Panc1 (cell line): ENCODE measurements around the gene FIG4. TPM values are rescaled to one million over a fixed set of nuclear protein-coding genes. Genes with fewer than 3 reads are reported as not detected.
A peak's percentile ranks its signal among the peaks of the same experiment; 100 is the strongest.
"Not testable (repeated sequence)": the region's sequence is repeated elsewhere in the genome, so short reads cannot be mapped to it uniquely, and the experiment has no call there.

Source experiments
- ATAC-seq: fragments of 200-7000 bp; cut with Tn5 transposase; 2 replicates; pipeline ENCODE4 v1.9.1; 2020; ENCODE audit warnings: mild to moderate bottlenecking, moderate library complexity
- BruUV-seq: library from RNA; stranded (reverse); fragments of 400-500 nt; replicated peaks from 2 replicates; lab custom pipeline; 2021; lab: Mats Ljungman, UMichigan
- CTCF ChIA-PET: fragments of 300-600 bp; sonication (Branson Sonifier 250); formaldehyde crosslinking; loops from one replicate; lab custom pipeline; 2022; ENCODE audit warnings: antibody characterized with exemption; lab: Charles Lee
- POLR2A ChIA-PET: fragments of 300-600 bp; sonication (Branson Sonifier 250); formaldehyde crosslinking; loops from one replicate; lab custom pipeline; 2022; ENCODE audit warnings: antibody characterized with exemption; lab: Charles Lee
- DNase-seq: peaks from one replicate; pipeline ENCODE4 v3.0.0-alpha.2; 2010; ENCODE audit warnings: low read depth, low spot score
- H3K27ac ChIP-seq: 2 replicates; pipeline ENCODE4 v1.5.1; 2011; ENCODE audit warnings: mild to moderate bottlenecking, low read length, inconsistent platforms
- H3K27me3 ChIP-seq: fragments of 200-500 bp; sonication (Bioruptor generic); 2 replicates; pipeline ENCODE4 v1.6.0; 2014; ENCODE audit warnings: low read length, inconsistent platforms; ENCODE audit not compliant: control insufficient read depth, insufficient read depth
- H3K36me3 ChIP-seq: fragments of 200-500 bp; sonication (Bioruptor generic); 2 replicates; pipeline ENCODE4 v1.5.1; 2014; ENCODE audit warnings: inconsistent platforms, mild to moderate bottlenecking, low read length, moderate library complexity; ENCODE audit not compliant: control insufficient read depth, insufficient read depth
- H3K4me1 ChIP-seq: 2 replicates; pipeline ENCODE4 v1.5.1; 2011; ENCODE audit warnings: inconsistent platforms, mild to moderate bottlenecking, low read length, moderate library complexity; ENCODE audit not compliant: control insufficient read depth, insufficient read depth
- H3K4me3 ChIP-seq, 2 experiments: 2 replicates each; pipeline ENCODE4 v1.5.1; 2011 to 2012; ENCODE audit warnings: low read depth in 2 of 2, low read length in 2 of 2, mild to moderate bottlenecking in 2 of 2, inconsistent platforms in 1 of 2, moderate library complexity in 1 of 2
- H3K9me3 ChIP-seq: fragments of 200-500 bp; sonication (Bioruptor generic); 2 replicates; pipeline ENCODE4 v1.5.1; 2014; ENCODE audit warnings: low read depth, mild to moderate bottlenecking, inconsistent platforms, low read length, moderate library complexity; ENCODE audit not compliant: control insufficient read depth, insufficient read depth
- CTCF ChIP-seq: fragments of 450-650 bp; IDR thresholded peaks from 2 replicates; pipeline ENCODE4 v1.5.1; 2017; ENCODE audit warnings: mild to moderate bottlenecking
- POLR2AphosphoS5 ChIP-seq: IDR thresholded peaks from 2 replicates; pipeline ENCODE4 v1.6.1; 2012; ENCODE audit warnings: mild to moderate bottlenecking, low read depth, low read length, moderate library complexity
- REST ChIP-seq, 2 experiments: IDR thresholded peaks; 2 replicates each; pipeline ENCODE4 v1.6.1; 2011 to 2012; ENCODE audit warnings: low read depth in 2 of 2, control low read depth in 1 of 2, low read length in 1 of 2, mild to moderate bottlenecking in 1 of 2, moderate library complexity in 1 of 2; ENCODE audit not compliant: insufficient read depth in 1 of 2
- SIN3A ChIP-seq: IDR thresholded peaks from 2 replicates; pipeline ENCODE4 v1.6.1; 2012; ENCODE audit warnings: low read depth, mild to moderate bottlenecking, low read length, moderate library complexity, borderline replicate concordance; ENCODE audit not compliant: insufficient read depth
- TCF7L2 ChIP-seq: IDR thresholded peaks from 2 replicates; pipeline ENCODE4 v1.6.1; 2011; ENCODE audit warnings: mild to moderate bottlenecking, low read depth, low read length, inconsistent platforms
- in situ Hi-C: cut with HindIII; loops from 2 replicates; pipeline ENCODE4 v1.10.0; 2016; ENCODE audit warnings: low sequenced_read_pairs, low pct_unique_long_range_greater_than_20kb
- intact Hi-C: fragments of 100-400 bp; cut with micrococcal nuclease; formaldehyde crosslinking; loops from one replicate; pipeline ENCODE4 v1.10.0; 2022; ENCODE audit not compliant: unreplicated experiment
- total RNA-seq: library from RNA; stranded (reverse); gene quantifications from one replicate; pipeline ENCODE4 v1.2.1, GENCODE V29; 2021; ENCODE audit not compliant: unreplicated experiment

The FIG4 gene
- total RNA-seq, 1 experiment from 2014 or later = 19.0 TPM

- in situ Hi-C loops (no loop called here), intact Hi-C loops (loop anchor here (10.0 kb wide), 1 partner anchor 162 kb away; no protein-coding TSS in a partner anchor)
- Histone ChIP-seq H3K27ac (no peak overlapping the region), H3K4me1 (no peaks in the 10 kb centered on the region), H3K27me3 (peaks cover 4% of the 10 kb centered on the region), H3K36me3 (no peaks in the 10 kb centered on the region), H3K4me3 (no peak overlapping the region), H3K9me3 (no peaks in the 10 kb centered on the region)
- ChIA-PET CTCF (no interaction called here), POLR2A (no interaction called here)
- DNase-seq (no peak), ATAC-seq (peak; percentile 48; the same call in 1 of the 2 replicates)
- no peak for TF ChIP-seq TCF7L2
- no peak for TF ChIP-seq REST (IDR thresholded peaks at IDR 0.05; ENCODE audit: insufficient read depth in 1 of 2, low read depth in 2 of 2, low read length in 1 of 2)
- no peak for TF ChIP-seq CTCF
- no peak for TF ChIP-seq POLR2AphosphoS5
- no peak for TF ChIP-seq SIN3A
- no TSS peak for BruUV-seq
Observed at GRCh38 chr6:109867009-109867969, 176.2 kb downstream of the FIG4 start.

- TF ChIP-seq CTCF (no peak), SIN3A (no peak), REST (IDR thresholded peaks at IDR 0.05; ENCODE audit: insufficient read depth in 1 of 2, low read depth in 2 of 2, low read length in 1 of 2) (no peak), POLR2AphosphoS5 (no peak), TCF7L2 (no peak)
- intact Hi-C loops = loop anchor here (10.0 kb wide), 1 partner anchor 163 kb away; no protein-coding TSS in a partner anchor
- Histone ChIP-seq H3K27ac (no peak overlapping the region), H3K27me3 (peaks cover 7% of the 10 kb centered on the region), H3K36me3 (no peaks in the 10 kb centered on the region), H3K9me3 (no peaks in the 10 kb centered on the region), H3K4me1 (no peaks in the 10 kb centered on the region), H3K4me3 (no peak overlapping the region)
- in situ Hi-C loops = no loop called here
- no TSS peak for BruUV-seq
- DNase-seq (no peak), ATAC-seq (no peak)
- CTCF ChIA-PET = no interaction called here
- POLR2A ChIA-PET = no interaction called here
Observed at GRCh38 chr6:109867970-109868358, 176.9 kb downstream of the FIG4 start.

GRCh38 chr6:109869398-109870088 lies 178.4 kb downstream of the FIG4 start:
- H3K4me1 ChIP-seq, POLR2A ChIA-PET, ATAC-seq, in situ Hi-C loops, H3K4me3 ChIP-seq, H3K27me3 ChIP-seq, H3K27ac ChIP-seq, BruUV-seq, DNase-seq, CTCF ChIA-PET, H3K9me3 ChIP-seq, H3K36me3 ChIP-seq: not testable (repeated sequence)
- intact Hi-C loops = loop anchor here (10.0 kb wide), 1 partner anchor 165 kb away; no protein-coding TSS in a partner anchor
